GM23338 (cell line): ENCODE results near the gene CPLX4.

Source experiments
- CREB1 ChIP-seq: fragments of 250-450 bp; sonication (Bioruptor Pico); IDR thresholded peaks from 2 replicates; pipeline ENCODE4 v1.5.0; 2020; ENCODE audit warnings: low read depth, mild to moderate bottlenecking, moderate library complexity
- EZH2 ChIP-seq: fragments of 200-600 bp; sonication (generic); IDR thresholded peaks from one replicate; pipeline ENCODE4 v1.8.0; 2017; ENCODE audit warnings: antibody characterized with exemption, mild to moderate bottlenecking, low read depth; ENCODE audit not compliant: unreplicated experiment
- EZH2phosphoT487 ChIP-seq: fragments of 200-600 bp; sonication (generic); IDR thresholded peaks from one replicate; pipeline ENCODE4 v1.8.1; 2018; ENCODE audit warnings: antibody characterized with exemption; ENCODE audit not compliant: unreplicated experiment
- JUNB ChIP-seq: IDR thresholded peaks from one replicate; pipeline ENCODE4 v1.6.1; 2016; ENCODE audit warnings: antibody characterized with exemption; ENCODE audit not compliant: unreplicated experiment
- NANOG ChIP-seq: IDR thresholded peaks from 2 replicates; pipeline ENCODE4 v1.6.1; 2016; ENCODE audit warnings: antibody characterized with exemption, borderline replicate concordance
- POLR2AphosphoS5 ChIP-seq: IDR thresholded peaks from 2 replicates; pipeline ENCODE4 v1.6.1; 2016; ENCODE audit warnings: antibody characterized with exemption, low read depth
- STAT1 ChIP-seq: IDR thresholded peaks from one replicate; pipeline ENCODE4 v1.6.1; 2016; ENCODE audit warnings: antibody characterized with exemption; ENCODE audit not compliant: unreplicated experiment
- ZNF114 ChIP-seq: fragments of 250-450 bp; sonication (Bioruptor Pico); IDR thresholded peaks from 2 replicates; pipeline ENCODE4 v1.5.0; 2020; ENCODE audit warnings: mild to moderate bottlenecking, moderate library complexity
- ZNF331 ChIP-seq: fragments of 250-450 bp; sonication (Bioruptor Pico); IDR thresholded peaks from 2 replicates; pipeline ENCODE4 v1.5.0; 2020; ENCODE audit warnings: low read depth, mild to moderate bottlenecking, moderate library complexity
- TF ChIP-seq, protein P1 (sequence below), 2 experiments: fragments of 200-600 bp in 1 of 2; sonication (generic) in 1 of 2; conservative IDR thresholded peaks; 2 replicates each; pipeline versions ENCODE4 v1.5.1 to v1.6.1; 2016 to 2017; ENCODE audit warnings: antibody characterized with exemption in 2 of 2, low read depth in 2 of 2, mild to moderate bottlenecking in 2 of 2, moderate library complexity in 1 of 2
- TF ChIP-seq, protein P2 (sequence below): IDR thresholded peaks from one replicate; pipeline ENCODE4 v1.6.1; 2018; ENCODE audit warnings: antibody characterized with exemption; ENCODE audit not compliant: unreplicated experiment
- TF ChIP-seq, protein P3 (sequence below): IDR thresholded peaks from 2 replicates; pipeline ENCODE4 v1.6.1; 2016; ENCODE audit warnings: antibody characterized with exemption

DNA sequence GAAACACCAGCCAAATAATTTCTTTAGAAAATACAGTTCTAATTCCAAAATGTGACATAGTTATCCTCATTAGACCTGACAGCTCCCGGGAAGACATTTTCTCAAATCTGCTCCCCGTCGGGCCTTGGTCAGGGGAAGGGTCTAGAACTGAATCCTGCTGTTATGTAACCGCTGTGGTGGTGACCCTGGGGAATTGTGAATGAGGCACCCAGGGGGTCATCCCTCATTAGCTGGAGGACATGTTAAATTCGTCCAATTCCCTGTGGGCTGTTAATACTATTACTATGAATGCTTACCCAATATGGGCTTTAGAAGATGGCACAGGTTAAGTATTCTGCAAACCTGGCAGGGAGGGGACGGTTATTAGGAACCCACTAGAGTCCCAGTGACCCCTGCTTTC, 11.8 kb downstream of the CPLX4 start:
- TF ChIP-seq, protein P1, sequence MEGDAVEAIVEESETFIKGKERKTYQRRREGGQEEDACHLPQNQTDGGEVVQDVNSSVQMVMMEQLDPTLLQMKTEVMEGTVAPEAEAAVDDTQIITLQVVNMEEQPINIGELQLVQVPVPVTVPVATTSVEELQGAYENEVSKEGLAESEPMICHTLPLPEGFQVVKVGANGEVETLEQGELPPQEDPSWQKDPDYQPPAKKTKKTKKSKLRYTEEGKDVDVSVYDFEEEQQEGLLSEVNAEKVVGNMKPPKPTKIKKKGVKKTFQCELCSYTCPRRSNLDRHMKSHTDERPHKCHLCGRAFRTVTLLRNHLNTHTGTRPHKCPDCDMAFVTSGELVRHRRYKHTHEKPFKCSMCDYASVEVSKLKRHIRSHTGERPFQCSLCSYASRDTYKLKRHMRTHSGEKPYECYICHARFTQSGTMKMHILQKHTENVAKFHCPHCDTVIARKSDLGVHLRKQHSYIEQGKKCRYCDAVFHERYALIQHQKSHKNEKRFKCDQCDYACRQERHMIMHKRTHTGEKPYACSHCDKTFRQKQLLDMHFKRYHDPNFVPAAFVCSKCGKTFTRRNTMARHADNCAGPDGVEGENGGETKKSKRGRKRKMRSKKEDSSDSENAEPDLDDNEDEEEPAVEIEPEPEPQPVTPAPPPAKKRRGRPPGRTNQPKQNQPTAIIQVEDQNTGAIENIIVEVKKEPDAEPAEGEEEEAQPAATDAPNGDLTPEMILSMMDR (conservative IDR thresholded peaks at IDR 0.05; ENCODE audit: low read depth in 2 of 2), result no peak
- TF ChIP-seq POLR2AphosphoS5 (no peak), EZH2 (no peak), CREB1 (CRISPR knock-in tag) (no peak), ZNF114 (no peak), EZH2phosphoT487 (no peak), JUNB (no peak), NANOG (no peak), ZNF331 (CRISPR knock-in tag) (no peak), STAT1 (no peak)
- TF ChIP-seq, protein P2, sequence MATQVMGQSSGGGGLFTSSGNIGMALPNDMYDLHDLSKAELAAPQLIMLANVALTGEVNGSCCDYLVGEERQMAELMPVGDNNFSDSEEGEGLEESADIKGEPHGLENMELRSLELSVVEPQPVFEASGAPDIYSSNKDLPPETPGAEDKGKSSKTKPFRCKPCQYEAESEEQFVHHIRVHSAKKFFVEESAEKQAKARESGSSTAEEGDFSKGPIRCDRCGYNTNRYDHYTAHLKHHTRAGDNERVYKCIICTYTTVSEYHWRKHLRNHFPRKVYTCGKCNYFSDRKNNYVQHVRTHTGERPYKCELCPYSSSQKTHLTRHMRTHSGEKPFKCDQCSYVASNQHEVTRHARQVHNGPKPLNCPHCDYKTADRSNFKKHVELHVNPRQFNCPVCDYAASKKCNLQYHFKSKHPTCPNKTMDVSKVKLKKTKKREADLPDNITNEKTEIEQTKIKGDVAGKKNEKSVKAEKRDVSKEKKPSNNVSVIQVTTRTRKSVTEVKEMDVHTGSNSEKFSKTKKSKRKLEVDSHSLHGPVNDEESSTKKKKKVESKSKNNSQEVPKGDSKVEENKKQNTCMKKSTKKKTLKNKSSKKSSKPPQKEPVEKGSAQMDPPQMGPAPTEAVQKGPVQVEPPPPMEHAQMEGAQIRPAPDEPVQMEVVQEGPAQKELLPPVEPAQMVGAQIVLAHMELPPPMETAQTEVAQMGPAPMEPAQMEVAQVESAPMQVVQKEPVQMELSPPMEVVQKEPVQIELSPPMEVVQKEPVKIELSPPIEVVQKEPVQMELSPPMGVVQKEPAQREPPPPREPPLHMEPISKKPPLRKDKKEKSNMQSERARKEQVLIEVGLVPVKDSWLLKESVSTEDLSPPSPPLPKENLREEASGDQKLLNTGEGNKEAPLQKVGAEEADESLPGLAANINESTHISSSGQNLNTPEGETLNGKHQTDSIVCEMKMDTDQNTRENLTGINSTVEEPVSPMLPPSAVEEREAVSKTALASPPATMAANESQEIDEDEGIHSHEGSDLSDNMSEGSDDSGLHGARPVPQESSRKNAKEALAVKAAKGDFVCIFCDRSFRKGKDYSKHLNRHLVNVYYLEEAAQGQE, result no peak
- TF ChIP-seq, protein P3, sequence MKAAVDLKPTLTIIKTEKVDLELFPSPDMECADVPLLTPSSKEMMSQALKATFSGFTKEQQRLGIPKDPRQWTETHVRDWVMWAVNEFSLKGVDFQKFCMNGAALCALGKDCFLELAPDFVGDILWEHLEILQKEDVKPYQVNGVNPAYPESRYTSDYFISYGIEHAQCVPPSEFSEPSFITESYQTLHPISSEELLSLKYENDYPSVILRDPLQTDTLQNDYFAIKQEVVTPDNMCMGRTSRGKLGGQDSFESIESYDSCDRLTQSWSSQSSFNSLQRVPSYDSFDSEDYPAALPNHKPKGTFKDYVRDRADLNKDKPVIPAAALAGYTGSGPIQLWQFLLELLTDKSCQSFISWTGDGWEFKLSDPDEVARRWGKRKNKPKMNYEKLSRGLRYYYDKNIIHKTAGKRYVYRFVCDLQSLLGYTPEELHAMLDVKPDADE, result no peak
